ENCODE measurements around the gene FAM199X. TPM values are rescaled to one million over a fixed set of nuclear protein-coding genes. Genes with fewer than 3 reads are reported as not detected.

FAM199X gene
- total and polyA plus RNA-seq, 12 donors: 8.6 to 28.2 (median 21.0) TPM

DNA sequence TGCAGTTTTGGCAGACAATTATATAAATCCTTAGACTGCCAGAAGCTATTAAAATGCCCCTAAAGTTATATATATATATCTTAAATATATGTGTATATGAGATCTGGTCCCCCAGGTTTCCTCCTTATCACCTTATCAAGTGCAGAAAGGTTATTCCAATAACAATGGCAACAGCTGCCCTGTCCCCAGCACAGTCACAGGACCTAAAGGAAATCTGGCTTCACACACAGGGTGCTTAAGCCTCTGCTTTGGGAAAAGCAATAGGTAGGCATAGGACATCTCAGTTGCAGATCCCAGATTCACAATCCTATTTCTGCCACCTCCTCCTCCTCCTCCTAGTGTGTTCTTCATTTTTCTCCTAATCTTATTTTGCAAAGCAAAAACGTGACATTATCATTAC lies 15.2 kb upstream of the FAM199X start:
- WGBS, 4 donors: 19 to 46% (median 30%) methylated on average over 1 of the region's 1 CpG
- intact Hi-C loops (cut with DNase I): no loop called here
- Histone ChIP-seq H3K27ac (no peak overlapping the region), H3K4me3 (no peak overlapping the region), H3K4me1 (replicated peaks in 1 of 2) (peaks cover 0 to 8% of the 10 kb centered on the region in 2 donors), H3K27me3 (no peaks in the 10 kb centered on the region), H3K36me3 (replicated peaks in 1 of 2) (no peaks in the 10 kb centered on the region), H3K9me3 (replicated peaks in 1 of 3) (no peaks in the 10 kb centered on the region)
- TF ChIP-seq, protein P1, sequence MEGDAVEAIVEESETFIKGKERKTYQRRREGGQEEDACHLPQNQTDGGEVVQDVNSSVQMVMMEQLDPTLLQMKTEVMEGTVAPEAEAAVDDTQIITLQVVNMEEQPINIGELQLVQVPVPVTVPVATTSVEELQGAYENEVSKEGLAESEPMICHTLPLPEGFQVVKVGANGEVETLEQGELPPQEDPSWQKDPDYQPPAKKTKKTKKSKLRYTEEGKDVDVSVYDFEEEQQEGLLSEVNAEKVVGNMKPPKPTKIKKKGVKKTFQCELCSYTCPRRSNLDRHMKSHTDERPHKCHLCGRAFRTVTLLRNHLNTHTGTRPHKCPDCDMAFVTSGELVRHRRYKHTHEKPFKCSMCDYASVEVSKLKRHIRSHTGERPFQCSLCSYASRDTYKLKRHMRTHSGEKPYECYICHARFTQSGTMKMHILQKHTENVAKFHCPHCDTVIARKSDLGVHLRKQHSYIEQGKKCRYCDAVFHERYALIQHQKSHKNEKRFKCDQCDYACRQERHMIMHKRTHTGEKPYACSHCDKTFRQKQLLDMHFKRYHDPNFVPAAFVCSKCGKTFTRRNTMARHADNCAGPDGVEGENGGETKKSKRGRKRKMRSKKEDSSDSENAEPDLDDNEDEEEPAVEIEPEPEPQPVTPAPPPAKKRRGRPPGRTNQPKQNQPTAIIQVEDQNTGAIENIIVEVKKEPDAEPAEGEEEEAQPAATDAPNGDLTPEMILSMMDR (IDR thresholded peaks at IDR 0.05): no peak
- no peak for TF ChIP-seq POLR2A (IDR thresholded peaks at IDR 0.05)
- DNase-seq: no peak

DNA sequence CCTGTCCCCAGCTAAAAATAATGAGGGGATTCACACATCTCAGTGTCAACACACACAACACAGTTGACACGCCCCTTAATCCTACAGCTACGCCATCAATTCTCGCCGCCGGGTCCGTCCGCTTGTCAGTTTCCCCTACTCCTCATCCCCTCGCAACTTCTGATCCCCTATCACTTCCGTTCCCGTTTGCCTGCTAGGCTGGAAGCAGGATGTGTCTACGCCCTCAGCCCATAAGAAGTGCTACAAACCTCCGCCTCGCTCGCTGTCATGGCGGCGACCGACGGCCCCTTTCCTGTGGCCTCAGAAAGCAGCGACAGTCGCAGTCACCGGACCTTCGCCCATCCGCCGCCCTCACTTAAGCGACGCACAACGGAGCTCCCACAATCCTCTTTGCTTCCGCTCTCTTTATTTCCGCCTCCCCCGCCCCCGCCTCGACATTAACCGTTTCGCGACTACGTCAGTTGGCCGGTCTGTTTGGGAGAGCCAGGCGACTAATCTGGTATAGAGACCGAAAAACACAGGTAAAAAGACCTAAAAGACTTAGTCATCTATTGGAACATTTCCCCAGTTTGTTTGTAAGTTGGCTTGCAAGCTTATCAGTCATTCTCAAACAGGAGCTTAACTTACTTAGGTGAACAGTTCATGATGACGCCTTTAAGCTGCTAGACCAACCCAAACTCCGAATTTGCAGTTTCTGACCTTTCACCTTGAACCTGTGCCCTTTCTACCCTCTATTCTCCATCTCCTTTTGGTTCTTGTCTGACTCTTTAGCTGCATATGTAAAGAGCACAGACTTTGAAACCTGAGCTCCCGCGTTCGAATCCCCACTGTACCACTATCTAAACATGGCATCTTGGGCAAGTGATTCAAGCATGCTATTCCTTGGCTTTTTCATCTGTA lies 9.4 kb upstream of the FAM199X start, which contains the start of gene SLC25A53:
Gene SLC25A53, minus strand, starts transcription at position 380 of the 900 bp plus-strand sequence. CDS start 51,752 bp downstream, outside the sequence.
- peak; percentile 72 to 91 (median 79) for DNase-seq
- Histone ChIP-seq H3K9me3 (replicated peaks in 1 of 3) (no peaks in the 10 kb centered on the region), H3K36me3 (replicated peaks in 1 of 2) (no peaks in the 10 kb centered on the region), H3K27me3 (no peaks in the 10 kb centered on the region), H3K4me3 (peak within 1 kb of the TSS; percentile 27 to 68 (median 45)), H3K27ac (peak within 1 kb of the TSS in 4 of 5 donors; percentile 75 to 92 (median 83)), H3K4me1 (replicated peaks in 1 of 2) (peaks cover 0 to 8% of the 10 kb centered on the region in 2 donors)
- intact Hi-C loops (cut with DNase I): no loop called here
- 0 to 49% (median 18%) methylated on average over 38 to 44 of the region's 44 CpGs for WGBS, 4 donors
- peak; percentile 16 to 71 for TF ChIP-seq POLR2A (IDR thresholded peaks at IDR 0.05)
- TF ChIP-seq, protein P1 (IDR thresholded peaks at IDR 0.05): no peak

DNA sequence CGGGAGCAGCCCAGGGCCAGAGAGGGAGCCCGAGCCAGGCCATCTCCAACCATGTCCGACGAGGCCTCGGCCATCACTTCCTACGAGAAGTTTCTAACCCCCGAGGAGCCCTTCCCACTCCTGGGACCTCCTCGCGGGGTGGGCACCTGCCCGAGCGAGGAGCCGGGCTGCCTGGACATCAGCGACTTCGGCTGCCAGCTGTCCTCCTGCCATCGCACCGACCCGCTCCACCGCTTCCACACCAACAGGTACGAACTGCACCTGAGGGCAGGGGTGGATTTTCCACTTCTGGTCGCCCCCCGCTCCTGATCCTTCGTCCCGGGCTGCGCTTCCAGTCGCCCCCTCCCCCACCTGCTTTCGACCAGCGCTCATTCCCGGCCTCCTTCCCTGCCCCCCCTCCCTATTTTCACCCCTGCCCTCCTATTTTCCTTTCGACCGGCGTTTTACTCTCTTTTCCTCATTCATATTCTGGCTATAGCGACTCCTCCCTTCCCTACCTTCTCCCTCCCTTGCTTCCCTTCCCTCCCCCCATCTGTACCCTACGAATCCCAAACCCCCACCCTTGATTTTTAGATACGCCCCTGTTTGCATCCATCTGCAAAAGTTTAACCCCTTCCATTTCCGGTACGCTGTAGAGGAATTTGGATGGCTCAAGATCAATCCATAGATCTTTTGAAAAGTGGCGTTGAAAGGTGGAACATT lies 633 bp downstream of the FAM199X start:
- Histone ChIP-seq H3K9me3 (replicated peaks in 1 of 3) (no peaks in the 10 kb centered on the region), H3K4me3 (peak overlapping the region in 3 of 4 donors; percentile 18 to 78 (median 50)), H3K4me1 (replicated peaks in 1 of 2) (peaks cover 0 to 11% of the 10 kb centered on the region in 2 donors), H3K27me3 (no peaks in the 10 kb centered on the region), H3K36me3 (replicated peaks in 1 of 2) (no peaks in the 10 kb centered on the region), H3K27ac (peak overlapping the region in 4 of 5 donors; percentile 77 to 95 (median 84))
- TF ChIP-seq, protein P1 (IDR thresholded peaks at IDR 0.05): no peak
- TF ChIP-seq POLR2A (IDR thresholded peaks at IDR 0.05): no peak
- 2 to 40% (median 18%) methylated on average over 17 to 37 of the region's 37 CpGs for WGBS, 4 donors
- peak in 5 of 7 donors; percentile 7 to 42 (median 22) for DNase-seq
- intact Hi-C loops (cut with DNase I): no loop called here

DNA sequence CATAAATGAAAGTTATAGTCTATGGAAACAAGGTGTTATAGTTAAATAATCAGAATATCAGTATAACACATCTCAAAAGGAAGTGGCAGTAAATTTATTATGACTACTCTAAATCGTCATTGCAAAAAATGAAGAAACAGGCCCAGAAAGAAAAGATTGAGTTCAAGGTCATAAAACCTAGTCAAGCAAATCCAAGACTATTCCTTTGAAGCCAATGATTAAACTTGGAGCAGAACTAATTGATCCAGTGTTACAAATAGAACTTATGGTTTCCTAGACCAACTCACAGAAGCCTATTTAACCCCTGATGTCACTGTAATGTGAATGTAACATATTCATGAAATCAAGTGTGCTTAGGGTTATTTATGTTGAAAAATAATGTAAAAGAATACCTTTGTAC lies 1.9 kb downstream of the FAM199X start:
- peak overlapping the region in 1 of 4 donors; percentile 7 for H3K4me3 ChIP-seq
- H3K4me1 ChIP-seq (replicated peaks in 1 of 2): peaks cover 0 to 11% of the 10 kb centered on the region in 2 donors
- H3K27me3 ChIP-seq: no peaks in the 10 kb centered on the region
- WGBS, 4 donors: 0 to 17% (median 8%) methylated on average over 1 of the region's 1 CpG
- H3K36me3 ChIP-seq (replicated peaks in 1 of 2): no peaks in the 10 kb centered on the region
- intact Hi-C loops (cut with DNase I): no loop called here
- no peaks in the 10 kb centered on the region for H3K9me3 ChIP-seq (replicated peaks in 1 of 3)
- no peak for DNase-seq
- H3K27ac ChIP-seq: peak overlapping the region in 1 of 5 donors; percentile 36
- TF ChIP-seq, protein P1 (IDR thresholded peaks at IDR 0.05): no peak
- TF ChIP-seq POLR2A (IDR thresholded peaks at IDR 0.05): no peak
